H9 (cell line): Measurements from ENCODE around the gene SNX5. TPM values are rescaled to one million over a fixed set of nuclear protein-coding genes. Genes with fewer than 3 reads are reported as not detected.

ENCODE experiments used
- DNase-seq: peaks from one replicate; pipeline ENCODE4 v3.0.0-alpha.2; 2017
- H2AFZ ChIP-seq: one replicate; pipeline ENCODE4 v1.6.1; 2013; ENCODE audit warnings: mild to moderate bottlenecking, low read length, control low read depth, moderate library complexity
- H2AK5ac ChIP-seq: 2 replicates; pipeline ENCODE4 v1.6.1; 2013; ENCODE audit warnings: low read length, control low read depth, mixed read lengths; ENCODE audit not compliant: insufficient read length
- H2BK120ac ChIP-seq: one replicate; pipeline ENCODE4 v1.6.1; 2013; ENCODE audit warnings: low read depth, mild to moderate bottlenecking, low read length, control low read depth, inconsistent platforms; ENCODE audit not compliant: poor library complexity, severe bottlenecking
- H2BK12ac ChIP-seq: 2 replicates; pipeline ENCODE4 v1.6.1; 2013; ENCODE audit warnings: low read length, control low read depth, mixed read lengths, low read depth; ENCODE audit not compliant: insufficient read length
- H2BK15ac ChIP-seq: 2 replicates; pipeline ENCODE4 v1.6.1; 2013; ENCODE audit warnings: low read depth, low read length, control low read depth
- H2BK20ac ChIP-seq: one replicate; pipeline ENCODE4 v1.6.1; 2013; ENCODE audit warnings: low read depth, mild to moderate bottlenecking, low read length, control low read depth, inconsistent platforms; ENCODE audit not compliant: poor library complexity, severe bottlenecking
- H2BK5ac ChIP-seq: 2 replicates; pipeline ENCODE4 v1.6.1; 2013; ENCODE audit warnings: low read length, control low read depth, mixed read lengths; ENCODE audit not compliant: insufficient read length
- H3K14ac ChIP-seq: 2 replicates; pipeline ENCODE4 v1.6.1; 2013; ENCODE audit warnings: low read length, control low read depth; ENCODE audit not compliant: insufficient read depth
- H3K18ac ChIP-seq: 2 replicates; pipeline ENCODE4 v1.6.1; 2013; ENCODE audit warnings: low read depth, mild to moderate bottlenecking, mixed read lengths, low read length, control low read depth; ENCODE audit not compliant: insufficient read length
- H3K23ac ChIP-seq: 2 replicates; pipeline ENCODE4 v1.6.1; 2013; ENCODE audit warnings: low read length, control low read depth, mixed read lengths, low read depth; ENCODE audit not compliant: insufficient read length
- H3K23me2 ChIP-seq: 2 replicates; pipeline ENCODE4 v1.6.1; 2013; ENCODE audit warnings: low read depth, mild to moderate bottlenecking, mixed read lengths, low read length, control low read depth; ENCODE audit not compliant: insufficient read length, poor library complexity, severe bottlenecking
- H3K27ac ChIP-seq: 2 replicates; pipeline ENCODE4 v1.5.1; 2013; ENCODE audit warnings: low read length, control low read depth, mixed read lengths, low read depth; ENCODE audit not compliant: insufficient read length
- H3K27me3 ChIP-seq: 2 replicates; pipeline ENCODE4 v1.6.1; 2013; ENCODE audit warnings: low read length, control low read depth, inconsistent platforms; ENCODE audit not compliant: insufficient read depth
- H3K4ac ChIP-seq: 2 replicates; pipeline ENCODE4 v1.6.1; 2013; ENCODE audit warnings: low read depth, mild to moderate bottlenecking, control low read depth, inconsistent platforms, low read length, moderate library complexity
- H3K4me1 ChIP-seq: 2 replicates; pipeline ENCODE4 v1.6.1; 2013; ENCODE audit warnings: low read length, control low read depth, inconsistent platforms; ENCODE audit not compliant: insufficient read depth
- H3K4me2 ChIP-seq: 2 replicates; pipeline ENCODE4 v1.6.1; 2013; ENCODE audit warnings: low read length, control low read depth, mixed read lengths; ENCODE audit not compliant: insufficient read length, insufficient read depth
- H3K56ac ChIP-seq: 2 replicates; pipeline ENCODE4 v1.6.1; 2013; ENCODE audit warnings: low read depth, mild to moderate bottlenecking, mixed read lengths, low read length, control low read depth; ENCODE audit not compliant: insufficient read length
- H3K79me1 ChIP-seq: 2 replicates; pipeline ENCODE4 v1.6.1; 2013; ENCODE audit warnings: low read depth, mild to moderate bottlenecking, moderate library complexity, low read length, control low read depth, inconsistent platforms; ENCODE audit not compliant: insufficient read depth, poor library complexity, severe bottlenecking
- H3K79me2 ChIP-seq: 2 replicates; pipeline ENCODE4 v1.6.1; 2013; ENCODE audit warnings: low read length, control low read depth, inconsistent platforms; ENCODE audit not compliant: insufficient read depth
- H3K9ac ChIP-seq: 2 replicates; pipeline ENCODE4 v1.6.1; 2013; ENCODE audit warnings: low read length, control low read depth, mixed read lengths; ENCODE audit not compliant: insufficient read length; ENCODE audit errors: extremely low read depth
- H3K9me3 ChIP-seq: one replicate; pipeline ENCODE4 v1.6.1; 2013; ENCODE audit warnings: low read depth, low read length, inconsistent platforms; ENCODE audit not compliant: control insufficient read depth
- H3T11ph ChIP-seq: one replicate; pipeline ENCODE4 v1.6.1; 2013; ENCODE audit warnings: mild to moderate bottlenecking, low read length, control low read depth, inconsistent platforms
- H4K20me1 ChIP-seq: one replicate; pipeline ENCODE4 v1.6.1; 2013; ENCODE audit not compliant: control insufficient read depth, insufficient read length, insufficient read depth
- H4K5ac ChIP-seq: 2 replicates; pipeline ENCODE4 v1.6.1; 2013; ENCODE audit warnings: low read depth, mild to moderate bottlenecking, mixed read lengths, low read length, control low read depth; ENCODE audit not compliant: insufficient read length
- H4K8ac ChIP-seq: replicated peaks from 2 replicates; pipeline ENCODE4 v1.6.1; 2013; ENCODE audit warnings: low read length, control low read depth, mixed read lengths, low read depth; ENCODE audit not compliant: insufficient read length
- H4K91ac ChIP-seq: 2 replicates; pipeline ENCODE4 v1.6.1; 2013; ENCODE audit warnings: low read depth, mild to moderate bottlenecking, moderate library complexity, mixed read lengths, low read length, control low read depth; ENCODE audit not compliant: insufficient read length
- H3K27ac Mint-ChIP-seq, 3 experiments: 2 replicates in 2 of 3; 3 replicates in 1 of 3; pipeline ENCODE4 v1.8.0; 2020 to 2021; ENCODE audit warnings: mixed read lengths in 3 of 3, mild to moderate bottlenecking in 1 of 3, moderate library complexity in 1 of 3
- H3K27me3 Mint-ChIP-seq: 2 replicates; pipeline ENCODE4 v1.8.0; 2021; ENCODE audit warnings: low read depth, mild to moderate bottlenecking, moderate library complexity, mixed read lengths
- H3K36me3 Mint-ChIP-seq, 3 experiments: 2 replicates in 2 of 3; 3 replicates in 1 of 3; pipeline ENCODE4 v1.8.0; 2020 to 2021; ENCODE audit warnings: low read depth in 3 of 3, mixed read lengths in 3 of 3; ENCODE audit not compliant: insufficient read depth in 1 of 3
- H3K4me1 Mint-ChIP-seq, 2 experiments: 2 replicates each; pipeline ENCODE4 v1.8.0; 2020; ENCODE audit warnings: mixed read lengths in 2 of 2
- H3K4me3 Mint-ChIP-seq, 2 experiments: 2 replicates in 1 of 2; 3 replicates in 1 of 2; pipeline ENCODE4 v1.8.0; 2020 to 2021; ENCODE audit warnings: mild to moderate bottlenecking in 2 of 2, mixed read lengths in 2 of 2, moderate library complexity in 1 of 2
- H3K9me3 Mint-ChIP-seq, 2 experiments: 2 replicates in 1 of 2; 3 replicates in 1 of 2; pipeline ENCODE4 v1.8.0; 2020; ENCODE audit warnings: mild to moderate bottlenecking in 2 of 2, mixed read lengths in 2 of 2, moderate library complexity in 1 of 2
- CTCF ChIP-seq: fragments of 200-600 bp; sonication (generic); conservative IDR thresholded peaks from 3 replicates; pipeline ENCODE4 v1.8.0; 2021; ENCODE audit warnings: antibody characterized with exemption, mild to moderate bottlenecking
- WGBS: extraction: QIAGEN DNeasy Blood & Tissue Kit; methylation state at CpG from one replicate; pipeline ENCODE4 v1.1.7; 2013; ENCODE audit warnings: missing lambda C conversion rate, low lambda C conversion rate, mixed read lengths; ENCODE audit not compliant: insufficient read length; ENCODE audit errors: extremely low coverage; 5-methylcytosine and 5-hydroxymethylcytosine counted together
- total RNA-seq: library from RNA; stranded (reverse); gene quantifications from 2 replicates; pipeline ENCODE4 v1.2.1, GENCODE V29; 2021

The SNX5 gene
- total RNA-seq, 1 experiment from 2014 or later, result 194 TPM

GRCh38 chr20:17905544-17905943 lies 63.0 kb downstream of the SNX5 start:
- H3K79me2 ChIP-seq, result no peaks in the 10 kb centered on the region
- Mint-ChIP-seq H3K27ac (no peak overlapping the region), H3K9me3 (no peaks in the 10 kb centered on the region), H3K4me3 (no peak overlapping the region), H3K27me3 (no peaks in the 10 kb centered on the region), H3K36me3 (no peaks in the 10 kb centered on the region), H3K4me1 (peaks cover 9 to 17% of the 10 kb centered on the region in 2 experiments)
- no peak overlapping the region for H2AFZ ChIP-seq
- H3T11ph ChIP-seq, result no peak overlapping the region
- no peak overlapping the region for H2BK15ac ChIP-seq
- no peak overlapping the region for H2AK5ac ChIP-seq
- H3K4me2 ChIP-seq, result no peak overlapping the region
- H2BK12ac ChIP-seq, result no peak overlapping the region
- H3K79me1 ChIP-seq, result no peaks in the 10 kb centered on the region
- H3K23ac ChIP-seq, result no peak overlapping the region
- H3K27me3 ChIP-seq, result no peaks in the 10 kb centered on the region
- no peaks in the 10 kb centered on the region; the same call in 1 of the 2 replicates for H3K4me1 ChIP-seq
- H3K4ac ChIP-seq, result no peak overlapping the region
- TF ChIP-seq CTCF, result no peak
- no peaks in the 10 kb centered on the region for H3K23me2 ChIP-seq
- no peak overlapping the region for H4K5ac ChIP-seq
- H3K9ac ChIP-seq, result no peak overlapping the region
- no peak overlapping the region for H2BK20ac ChIP-seq
- H3K18ac ChIP-seq, result no peak overlapping the region
- no peak overlapping the region for H4K91ac ChIP-seq
- H4K8ac ChIP-seq, result no peak overlapping the region
- no peak overlapping the region for H3K27ac ChIP-seq
- no CpG with 5 or more reads among the region's 7 CpGs for whole genome bisulfite sequencing
- H4K20me1 ChIP-seq, result no peaks in the 10 kb centered on the region
- no peak overlapping the region for H3K56ac ChIP-seq
- no peak overlapping the region for H3K14ac ChIP-seq
- no peak for DNase-seq
- no peak overlapping the region for H2BK120ac ChIP-seq
- H3K9me3 ChIP-seq, result no peaks in the 10 kb centered on the region
- no peak overlapping the region for H2BK5ac ChIP-seq
